HG03159 (cell line): Measurements from ENCODE around the gene CALR.
"Not testable (repeated sequence)": the region's sequence is repeated elsewhere in the genome, so short reads cannot be mapped to it uniquely, and the experiment has no call there.

Experiments used
- ATAC-seq: cut with Tn5 transposase; IDR thresholded peaks from one replicate; pipeline ENCODE4 v1.9.1; 2021; ENCODE audit warnings: mild to moderate bottlenecking, moderate library complexity; ENCODE audit not compliant: unreplicated experiment

Gene CALR

DNA sequence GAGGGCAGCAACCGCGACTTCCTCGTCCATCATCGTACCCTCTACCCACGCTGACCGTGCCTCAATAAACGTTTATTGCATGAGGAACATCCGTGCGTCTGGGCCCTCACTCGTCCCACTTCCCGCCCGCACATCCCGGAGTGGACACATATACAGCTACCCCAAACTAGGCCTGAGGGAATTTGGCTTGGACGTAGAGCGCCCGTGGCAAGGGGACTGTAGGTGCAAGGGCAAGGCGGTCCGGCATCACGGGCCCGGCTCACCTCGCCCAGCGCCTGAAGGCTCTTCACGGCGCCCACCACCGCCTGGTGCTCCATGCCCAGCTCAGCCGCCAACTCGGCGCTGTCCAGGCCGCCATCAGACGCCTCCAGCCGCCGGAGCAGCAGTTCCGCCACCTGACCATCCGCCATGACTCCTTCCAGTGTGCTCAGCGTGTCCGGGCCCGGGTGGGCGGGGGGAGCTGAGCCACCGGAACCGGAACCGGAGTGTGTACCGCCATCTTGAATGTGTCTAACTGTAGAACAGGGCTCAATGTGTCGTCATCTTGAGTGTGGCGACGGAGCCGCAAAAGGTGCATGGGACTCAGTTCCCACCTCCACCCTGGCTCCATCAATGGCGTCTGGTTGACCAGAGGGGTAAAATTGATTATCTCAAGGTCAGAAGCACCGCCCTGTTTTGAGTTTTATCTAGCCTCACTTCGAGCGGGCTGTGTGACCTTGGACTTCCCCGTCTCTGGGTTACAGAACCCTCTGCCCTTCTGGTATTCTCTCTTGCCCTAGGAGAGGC is 4.9 kb upstream of the CALR start, which contains the start of gene FARSA:
Gene FARSA, minus strand, starts transcription at position 425 of the 786 bp plus-strand sequence. Its CDS starts 15 bp downstream, at position 410.
- peak; percentile 39 for ATAC-seq

DNA sequence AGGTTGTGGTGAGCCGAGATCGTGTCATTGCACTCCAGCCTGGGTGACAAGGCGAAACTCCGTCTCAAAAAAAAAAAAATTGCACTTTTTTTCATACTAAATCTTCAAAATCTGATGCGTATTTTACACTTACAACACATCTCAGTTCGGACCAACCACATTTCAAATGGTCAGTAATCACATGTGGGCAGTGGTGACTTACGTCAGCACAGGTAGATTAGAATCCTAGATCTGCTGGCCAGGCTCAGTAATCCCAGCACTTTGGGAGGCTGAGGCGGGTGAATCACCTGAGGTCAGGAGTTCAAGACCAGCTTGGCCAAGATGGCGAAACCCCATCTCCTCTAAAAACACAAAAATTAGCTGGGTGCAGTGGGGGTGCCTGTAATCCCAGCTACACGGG is 3.3 kb upstream of the CALR start:
- no peak for ATAC-seq

DNA sequence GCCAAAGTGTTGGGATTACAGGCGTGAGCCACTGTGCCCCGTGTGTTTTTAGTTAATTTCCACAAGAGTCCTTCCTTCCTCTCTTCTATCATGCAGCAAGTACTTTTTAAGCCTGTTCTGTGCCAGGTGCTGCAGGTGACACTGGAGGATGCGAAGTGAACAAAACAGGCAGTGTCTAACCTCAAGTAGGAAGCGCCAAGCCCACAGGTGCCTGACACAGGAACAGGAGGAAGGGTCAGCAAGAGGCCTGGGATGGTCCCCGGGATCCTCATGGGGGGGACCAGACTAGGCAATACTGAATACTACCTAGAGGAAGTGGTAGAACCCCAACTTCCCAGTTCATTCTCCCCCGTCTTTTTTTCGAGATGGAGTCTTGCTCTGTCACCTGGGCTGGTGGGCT is 1.8 kb upstream of the CALR start:
- ATAC-seq = no peak

DNA sequence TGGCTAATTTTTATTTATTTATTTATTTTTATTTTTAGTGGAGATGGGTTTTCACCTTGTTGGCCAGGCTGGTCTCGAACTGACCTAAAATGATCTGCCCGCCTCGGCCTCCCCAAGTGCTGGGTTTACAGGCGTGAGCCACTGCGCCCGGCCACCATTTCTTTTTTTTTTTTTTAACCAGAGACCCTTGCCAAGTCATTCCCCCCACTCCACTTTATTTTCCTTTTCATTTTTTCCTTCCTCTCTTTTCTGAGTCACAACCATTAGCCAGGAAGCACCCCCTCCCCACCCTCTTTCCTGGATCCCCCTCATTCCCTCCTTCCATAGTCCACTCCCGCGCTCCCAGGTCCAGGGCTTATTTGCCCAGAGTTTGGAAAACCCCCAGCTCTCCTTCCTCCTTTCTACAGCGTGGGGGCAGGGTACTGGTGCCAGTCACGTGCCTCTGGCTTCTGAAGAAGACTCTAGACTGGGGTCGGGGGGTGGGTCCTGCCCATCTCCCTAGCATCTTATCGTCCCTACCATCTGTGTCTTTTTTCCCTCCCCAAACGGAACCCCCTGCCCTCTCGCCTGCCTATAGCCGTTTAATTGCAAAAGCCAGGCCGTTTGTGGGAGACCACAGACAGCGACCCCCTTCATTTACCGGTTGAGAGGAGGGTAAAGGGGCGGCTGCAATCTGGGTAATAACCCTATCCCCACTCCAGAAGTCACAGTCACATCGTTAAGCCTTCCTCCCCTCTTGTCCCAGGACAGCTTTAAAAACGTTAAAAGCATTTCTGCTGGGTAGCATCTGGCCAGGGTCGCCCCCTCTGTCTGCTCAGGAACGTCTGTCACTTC is 1.1 kb upstream of the CALR start:
- no peak for ATAC-seq

DNA sequence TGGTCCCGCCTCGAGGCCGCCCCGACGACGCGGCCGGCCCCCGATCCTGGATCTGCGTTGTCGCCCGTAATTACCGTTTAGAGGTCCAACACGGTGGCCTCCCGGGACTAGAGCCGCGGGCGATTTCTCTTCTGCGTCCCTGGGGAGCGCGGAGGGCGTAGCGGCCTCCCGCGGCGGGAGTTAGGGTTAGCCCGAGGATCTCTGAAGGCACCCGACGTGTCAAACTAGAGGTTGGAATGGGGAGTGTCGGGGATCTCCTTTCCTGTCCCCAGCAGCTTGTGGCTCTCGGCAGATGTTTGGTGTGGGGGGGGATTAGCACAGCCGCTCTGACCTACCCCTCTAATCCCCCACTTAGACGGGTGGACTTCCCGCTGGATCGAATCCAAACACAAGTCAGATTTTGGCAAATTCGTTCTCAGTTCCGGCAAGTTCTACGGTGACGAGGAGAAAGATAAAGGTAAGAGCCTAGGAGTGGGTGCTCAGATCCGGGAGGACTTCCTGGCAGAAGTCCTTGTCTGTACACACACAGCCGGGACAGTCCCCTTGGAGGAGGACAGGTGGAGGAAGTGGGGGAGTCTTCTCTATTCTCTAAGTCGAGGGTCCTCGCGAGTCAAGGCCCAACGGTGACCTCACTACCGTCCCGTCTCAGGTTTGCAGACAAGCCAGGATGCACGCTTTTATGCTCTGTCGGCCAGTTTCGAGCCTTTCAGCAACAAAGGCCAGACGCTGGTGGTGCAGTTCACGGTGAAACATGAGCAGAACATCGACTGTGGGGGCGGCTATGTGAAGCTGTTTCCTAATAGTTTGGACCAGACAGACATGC is 581 bp downstream of the CALR start:
- ATAC-seq = peak; percentile 8

DNA sequence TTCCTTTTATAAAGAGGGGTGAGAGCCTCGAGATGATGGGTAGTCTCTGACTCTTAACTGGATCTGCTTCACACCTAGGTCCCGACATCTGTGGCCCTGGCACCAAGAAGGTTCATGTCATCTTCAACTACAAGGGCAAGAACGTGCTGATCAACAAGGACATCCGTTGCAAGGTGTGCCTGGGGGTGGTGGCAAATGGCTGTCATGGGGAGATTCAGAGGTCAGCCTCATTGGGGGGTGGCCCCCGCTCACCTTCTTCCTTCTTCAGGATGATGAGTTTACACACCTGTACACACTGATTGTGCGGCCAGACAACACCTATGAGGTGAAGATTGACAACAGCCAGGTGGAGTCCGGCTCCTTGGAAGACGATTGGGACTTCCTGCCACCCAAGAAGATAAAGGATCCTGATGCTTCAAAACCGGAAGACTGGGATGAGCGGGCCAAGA is 1.6 kb downstream of the CALR start:
- ATAC-seq = no peak

DNA sequence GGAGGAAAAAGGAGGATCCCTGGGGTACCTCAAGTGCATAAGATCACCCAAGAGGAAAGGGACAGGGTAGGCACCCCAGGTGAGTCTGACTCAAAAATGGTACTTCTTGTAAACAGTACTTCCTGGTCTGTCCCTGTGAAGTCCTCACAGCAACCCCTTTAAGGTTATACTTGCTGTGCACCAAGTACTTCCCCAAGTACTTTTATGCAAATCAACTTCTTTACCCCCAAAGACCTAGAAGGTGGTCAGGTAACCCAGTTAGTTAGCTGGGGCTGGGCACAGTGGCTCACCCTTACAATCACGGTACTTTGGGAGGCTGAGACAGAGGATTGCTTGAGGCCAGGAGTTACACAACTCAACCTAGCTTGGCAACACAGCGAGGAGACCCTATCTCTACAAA is 2.5 kb downstream of the CALR start:
- ATAC-seq = no peak

DNA sequence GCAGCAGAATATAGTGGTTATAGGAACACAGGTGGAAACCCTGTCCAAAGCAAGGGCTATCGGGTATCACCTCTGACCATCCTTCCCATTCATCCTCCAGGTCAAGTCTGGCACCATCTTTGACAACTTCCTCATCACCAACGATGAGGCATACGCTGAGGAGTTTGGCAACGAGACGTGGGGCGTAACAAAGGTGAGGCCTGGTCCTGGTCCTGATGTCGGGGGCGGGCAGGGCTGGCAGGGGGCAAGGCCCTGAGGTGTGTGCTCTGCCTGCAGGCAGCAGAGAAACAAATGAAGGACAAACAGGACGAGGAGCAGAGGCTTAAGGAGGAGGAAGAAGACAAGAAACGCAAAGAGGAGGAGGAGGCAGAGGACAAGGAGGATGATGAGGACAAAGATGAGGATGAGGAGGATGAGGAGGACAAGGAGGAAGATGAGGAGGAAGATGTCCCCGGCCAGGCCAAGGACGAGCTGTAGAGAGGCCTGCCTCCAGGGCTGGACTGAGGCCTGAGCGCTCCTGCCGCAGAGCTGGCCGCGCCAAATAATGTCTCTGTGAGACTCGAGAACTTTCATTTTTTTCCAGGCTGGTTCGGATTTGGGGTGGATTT is 5.1 kb downstream of the CALR start:
- no peak for ATAC-seq

DNA sequence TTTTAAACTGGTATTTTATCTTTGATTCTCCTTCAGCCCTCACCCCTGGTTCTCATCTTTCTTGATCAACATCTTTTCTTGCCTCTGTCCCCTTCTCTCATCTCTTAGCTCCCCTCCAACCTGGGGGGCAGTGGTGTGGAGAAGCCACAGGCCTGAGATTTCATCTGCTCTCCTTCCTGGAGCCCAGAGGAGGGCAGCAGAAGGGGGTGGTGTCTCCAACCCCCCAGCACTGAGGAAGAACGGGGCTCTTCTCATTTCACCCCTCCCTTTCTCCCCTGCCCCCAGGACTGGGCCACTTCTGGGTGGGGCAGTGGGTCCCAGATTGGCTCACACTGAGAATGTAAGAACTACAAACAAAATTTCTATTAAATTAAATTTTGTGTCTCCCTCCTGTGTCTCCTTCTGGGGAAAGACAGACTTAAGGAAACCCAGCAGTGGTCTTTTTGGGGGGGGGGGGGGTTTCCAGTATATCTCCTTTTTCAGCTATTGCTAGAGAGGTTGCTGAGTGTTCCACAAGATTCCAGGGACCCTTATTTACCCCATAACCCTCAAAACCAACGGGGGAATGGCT is 5.8 kb downstream of the CALR start:
- ATAC-seq = no peak

DNA sequence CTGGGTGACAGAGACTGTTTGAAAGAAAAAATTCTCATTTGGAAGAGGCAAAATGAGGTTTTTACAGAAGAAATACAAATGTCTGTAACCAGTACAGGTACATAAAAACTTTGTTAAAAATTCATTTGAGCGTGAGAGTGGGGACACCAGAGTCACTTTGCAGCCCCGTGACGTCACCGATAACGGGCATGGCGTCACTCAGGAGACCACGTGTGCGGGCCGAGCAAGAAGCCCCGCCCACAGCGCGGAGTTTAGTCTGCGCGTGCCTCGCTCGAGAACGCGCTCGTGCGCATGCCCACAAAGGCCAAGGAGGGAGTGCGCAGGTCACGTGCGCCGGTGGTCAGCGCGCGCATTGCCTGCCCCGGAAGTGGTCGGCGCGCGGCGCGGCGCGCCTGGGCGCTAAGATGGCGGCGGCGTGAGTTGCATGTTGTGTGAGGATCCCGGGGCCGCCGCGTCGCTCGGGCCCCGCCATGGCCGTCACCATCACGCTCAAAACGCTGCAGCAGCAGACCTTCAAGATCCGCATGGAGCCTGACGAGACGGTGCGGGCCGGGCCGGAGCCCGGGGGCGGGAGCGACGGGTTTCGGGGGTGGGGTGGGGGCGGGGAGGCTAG is 7.2 kb downstream of the CALR start, which contains the start of gene RAD23A:
Gene RAD23A, plus strand, starts transcription at position 384 of the 613 bp plus-strand sequence. Its CDS starts 87 bp downstream, at position 471.
- peak; percentile 74 for ATAC-seq

DNA sequence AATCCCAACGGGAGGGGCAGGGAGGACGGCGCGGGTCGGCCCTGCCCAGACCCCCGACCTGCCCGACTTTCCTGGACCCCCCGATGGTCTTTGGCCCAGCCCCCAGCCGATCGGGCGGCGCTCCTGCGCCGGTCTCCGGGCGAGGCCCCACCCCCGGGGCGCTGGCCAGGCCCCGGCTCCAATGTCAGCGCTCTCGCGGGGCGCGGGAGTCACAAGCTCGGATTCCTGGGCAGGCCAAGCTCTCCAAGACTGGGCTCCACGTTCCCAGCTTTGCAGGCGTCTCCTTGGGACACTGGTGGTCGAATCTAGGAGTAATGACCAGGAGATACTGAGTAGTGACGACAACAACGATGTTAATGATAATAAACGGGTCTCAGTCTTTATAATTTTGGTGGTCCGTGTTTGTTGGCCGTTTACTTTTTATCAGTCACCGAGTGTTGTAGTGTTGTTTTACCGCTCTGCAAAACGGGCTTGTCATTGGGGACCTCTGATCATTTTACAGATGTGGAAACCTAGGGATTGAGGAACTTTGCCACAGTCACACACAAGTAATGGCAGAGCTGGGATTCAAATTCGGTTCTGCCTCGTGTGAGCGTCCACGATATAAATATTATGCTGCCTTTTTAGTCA is 7.8 kb downstream of the CALR start:
- peak; percentile 30 for ATAC-seq

DNA sequence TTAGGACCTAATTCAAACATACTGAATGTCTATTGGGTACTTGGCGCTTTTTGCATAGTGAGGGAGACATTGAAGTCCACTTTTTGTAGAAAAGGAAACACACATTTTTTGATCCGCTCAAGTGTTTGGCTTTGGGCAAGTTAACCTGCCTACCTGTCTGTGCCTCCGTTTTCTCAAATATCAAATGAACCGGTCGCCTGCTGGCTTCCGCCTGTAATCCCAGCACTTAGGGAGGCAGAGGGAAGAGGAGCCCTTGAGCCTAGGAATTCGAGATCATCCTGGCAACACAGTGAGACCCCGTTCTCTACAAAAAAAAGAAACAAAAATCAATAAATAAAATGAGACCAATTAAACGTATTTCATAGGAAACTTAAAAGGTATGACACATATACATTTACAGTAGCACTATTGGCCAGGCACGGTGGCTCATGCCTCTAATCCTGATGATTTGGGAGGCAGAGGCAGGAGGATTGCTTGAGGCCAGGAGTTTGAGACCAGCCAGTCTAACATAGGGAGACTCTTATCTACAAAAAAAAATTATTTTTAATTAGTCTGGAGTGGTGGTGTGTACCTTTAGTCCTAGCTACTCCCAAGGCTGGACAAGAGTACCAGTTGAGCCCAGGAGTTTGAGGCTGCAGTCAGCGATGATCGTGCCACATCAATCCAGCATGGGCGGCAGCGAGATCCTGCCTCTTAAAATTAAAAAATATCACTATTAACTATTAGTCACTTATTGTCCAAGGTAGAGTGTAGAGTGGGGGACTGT is 8.5 kb downstream of the CALR start:
- no peak for ATAC-seq

DNA sequence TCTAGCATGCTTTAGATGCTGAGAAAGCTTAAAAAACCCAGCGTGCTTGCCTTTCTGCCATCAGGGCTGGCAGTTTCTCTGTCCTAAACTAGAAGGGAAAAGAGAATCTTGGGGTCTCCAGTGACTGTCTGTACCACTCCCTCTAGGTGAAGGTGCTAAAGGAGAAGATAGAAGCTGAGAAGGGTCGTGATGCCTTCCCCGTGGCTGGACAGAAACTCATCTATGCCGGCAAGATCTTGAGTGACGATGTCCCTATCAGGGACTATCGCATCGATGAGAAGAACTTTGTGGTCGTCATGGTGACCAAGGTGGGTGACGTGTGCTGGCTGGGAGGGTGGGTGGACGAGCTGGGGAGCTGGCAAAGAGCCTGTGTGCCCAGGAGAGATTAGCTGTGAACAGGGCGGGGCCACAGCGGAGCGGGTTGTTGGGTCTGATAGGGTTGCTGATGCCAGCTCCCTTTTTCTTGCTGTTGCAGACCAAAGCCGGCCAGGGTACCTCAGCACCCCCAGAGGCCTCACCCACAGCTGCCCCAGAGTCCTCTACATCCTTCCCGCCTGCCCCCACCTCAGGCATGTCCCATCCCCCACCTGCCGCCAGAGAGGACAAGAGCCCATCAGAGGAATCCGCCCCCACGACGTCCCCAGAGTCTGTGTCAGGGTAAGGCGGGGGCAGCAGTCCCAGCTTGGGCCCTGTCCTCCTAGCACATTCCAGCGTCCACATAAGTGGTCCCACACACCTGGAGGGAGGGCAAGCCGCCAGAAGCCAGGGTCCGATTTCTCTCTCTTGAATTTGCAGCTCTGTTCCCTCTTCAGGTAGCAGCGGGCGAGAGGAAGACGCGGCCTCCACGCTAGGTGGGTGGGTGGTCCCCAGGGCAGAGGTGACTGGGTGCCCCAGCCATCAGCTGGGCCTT is 9.5 kb downstream of the CALR start:
- no peak for ATAC-seq

DNA sequence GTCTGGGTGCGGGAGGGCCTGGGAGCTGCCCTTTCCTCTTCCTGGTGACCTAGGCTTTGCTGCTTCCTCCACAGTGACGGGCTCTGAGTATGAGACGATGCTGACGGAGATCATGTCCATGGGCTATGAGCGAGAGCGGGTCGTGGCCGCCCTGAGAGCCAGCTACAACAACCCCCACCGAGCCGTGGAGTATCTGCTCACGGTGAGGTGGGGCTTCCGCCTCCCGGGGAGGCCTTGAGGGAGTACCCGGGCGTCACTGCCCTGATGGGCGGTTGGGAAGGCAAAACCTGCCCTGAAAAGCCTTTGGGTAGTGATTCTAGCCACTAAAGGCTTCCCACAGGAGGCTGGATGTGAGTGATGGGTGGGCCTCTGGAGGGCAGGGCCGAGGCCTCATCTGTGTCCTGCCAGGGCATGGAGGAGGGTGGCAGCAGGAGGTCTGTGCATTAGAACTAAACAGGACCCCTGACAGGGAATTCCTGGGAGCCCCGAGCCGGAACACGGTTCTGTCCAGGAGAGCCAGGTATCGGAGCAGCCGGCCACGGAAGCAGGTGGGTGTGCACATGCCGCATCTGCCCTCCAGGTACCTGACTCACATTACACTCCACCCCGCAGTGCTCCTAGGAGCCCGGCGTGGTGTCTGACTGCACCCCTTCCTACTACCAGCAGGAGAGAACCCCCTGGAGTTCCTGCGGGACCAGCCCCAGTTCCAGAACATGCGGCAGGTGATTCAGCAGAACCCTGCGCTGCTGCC is 10.4 kb downstream of the CALR start:
- no peak for ATAC-seq

DNA sequence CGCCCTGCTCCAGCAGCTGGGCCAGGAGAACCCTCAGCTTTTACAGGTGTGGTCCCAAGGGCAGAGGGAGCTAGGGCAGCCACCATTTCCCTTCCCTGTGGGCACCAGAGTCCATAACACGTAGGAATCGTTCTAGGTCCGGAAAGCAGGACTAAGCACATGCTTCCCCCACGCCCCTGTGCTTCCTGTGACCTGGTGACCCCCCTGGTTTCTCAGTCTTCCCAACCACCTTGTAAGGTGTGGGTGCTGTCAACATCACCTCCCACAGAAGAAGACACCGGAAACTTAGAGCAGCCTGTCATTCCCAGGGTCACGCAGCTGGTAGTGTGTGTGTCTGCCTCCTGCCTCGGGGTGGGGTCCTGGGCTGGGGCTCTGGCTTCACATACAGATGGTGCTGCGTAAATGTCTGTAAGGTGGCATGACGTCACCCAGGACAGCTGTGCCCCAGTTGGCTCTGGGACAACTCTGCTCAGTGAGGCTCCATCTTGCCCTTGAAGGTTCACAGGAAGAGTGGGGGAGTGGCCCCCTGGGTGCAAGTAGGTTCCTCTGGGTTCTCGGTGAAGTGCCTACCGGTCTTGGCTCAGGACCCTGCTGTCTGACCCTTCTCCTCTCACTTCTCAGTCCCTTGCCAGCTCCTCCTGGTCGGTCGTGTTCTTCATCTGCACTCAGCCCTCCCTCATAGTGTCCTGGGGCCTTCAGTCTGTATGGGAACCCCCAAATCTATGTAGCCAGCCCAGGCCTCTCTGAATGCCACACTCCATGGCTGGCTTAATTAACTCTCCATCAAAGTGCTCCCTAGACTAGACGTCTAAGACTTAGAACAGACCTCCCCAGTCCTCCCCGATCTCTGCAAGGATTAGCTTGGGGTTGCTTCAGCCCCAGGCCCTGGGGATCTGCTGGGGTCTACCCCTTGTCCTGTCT is 11.2 kb downstream of the CALR start:
- ATAC-seq = no peak

DNA sequence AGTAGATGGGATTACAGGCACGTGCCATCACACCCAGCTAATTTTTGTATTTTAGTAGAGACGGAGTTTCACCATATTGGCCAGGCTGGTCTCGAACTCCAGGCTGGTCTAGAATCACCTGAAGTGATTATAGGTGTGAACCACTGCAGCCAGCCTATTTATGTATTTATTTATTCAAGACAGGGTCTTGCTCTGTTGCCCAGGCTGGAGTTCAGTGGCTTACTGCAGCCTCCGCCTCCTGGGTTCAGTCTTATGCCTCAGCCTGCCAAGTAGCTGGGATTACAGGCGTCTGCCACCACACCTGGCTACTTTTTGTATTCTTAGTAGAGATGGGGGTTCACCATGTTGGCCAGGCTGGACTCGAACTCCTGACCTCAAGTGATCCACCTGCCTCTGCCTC is 13.6 kb downstream of the CALR start:
- ATAC-seq = not testable (repeated sequence)
